HepG2 (cell line): ENCODE measurements around the gene TUT4. TPM values are rescaled to one million over a fixed set of nuclear protein-coding genes. Genes with fewer than 3 reads are reported as not detected.

Experiments
- CC2D1A ChIP-seq: sonication (generic); formaldehyde crosslinking; IDR thresholded peaks from 2 replicates; pipeline ENCODE4 v1.8.1; 2023; ENCODE audit warnings: mild to moderate bottlenecking, missing genetic modification reagents
- FOXA3 ChIP-seq: IDR thresholded peaks from 2 replicates; pipeline ENCODE4 v1.6.1; 2016; ENCODE audit warnings: missing genetic modification reagents, missing compliant biosample characterization
- KDM2A ChIP-seq: sonication (generic); formaldehyde crosslinking; IDR thresholded peaks from 2 replicates; pipeline ENCODE4 v1.4.0; 2020; ENCODE audit warnings: low read depth, missing genetic modification reagents, borderline replicate concordance
- RNF2 ChIP-seq: fragments of 450-650 bp; conservative IDR thresholded peaks from 2 replicates; pipeline ENCODE4 v1.6.1; 2016; ENCODE audit warnings: low read depth
- SP1 ChIP-seq, 2 experiments: fragments of 450-650 bp in 1 of 2; sonication (generic) in 1 of 2; formaldehyde crosslinking in 1 of 2; IDR thresholded peaks; 2 replicates each; pipeline versions ENCODE4 v1.4.0 to v1.6.1; 2016 to 2020; ENCODE audit warnings: missing genetic modification reagents in 1 of 2
- STAT5B ChIP-seq: sonication (generic); formaldehyde crosslinking; IDR thresholded peaks from 2 replicates; pipeline ENCODE4 v1.4.0; 2020; ENCODE audit warnings: missing genetic modification reagents
- WIZ ChIP-seq: sonication (generic); formaldehyde crosslinking; IDR thresholded peaks from 2 replicates; pipeline ENCODE4 v1.5.1; 2020; ENCODE audit warnings: mild to moderate bottlenecking, missing genetic modification reagents
- ZBTB37 ChIP-seq: sonication (generic); formaldehyde crosslinking; IDR thresholded peaks from 2 replicates; pipeline ENCODE4 v1.4.0; 2020; ENCODE audit warnings: mild to moderate bottlenecking, missing genetic modification reagents
- ZNF430 ChIP-seq: sonication (generic); formaldehyde crosslinking; IDR thresholded peaks from 2 replicates; pipeline ENCODE4 v1.9.0; 2021; ENCODE audit warnings: mild to moderate bottlenecking, missing genetic modification reagents
- ZNF879 ChIP-seq: sonication (generic); formaldehyde crosslinking; IDR thresholded peaks from 2 replicates; pipeline ENCODE4 v1.8.1; 2023; ENCODE audit warnings: missing genetic modification reagents
- polyA plus RNA-seq, 8 experiments: library from polyadenylated mRNA; depleted of rRNA in 3 of 8; stranded (reverse) in 7 of 8; unstranded in 1 of 8; fragments of >200 nt; fragmentation: Illumina TruSeq in 4 of 8; extraction: Trizol in 4 of 8; gene quantifications; 2 replicates each; pipeline versions ENCODE4 v1.2.1 to v1.2.3, GENCODE V29; 2011 to 2016; ENCODE audit warnings: low read depth in 4 of 8, missing spikeins in 1 of 8, mixed read lengths in 1 of 8; ENCODE audit not compliant: insufficient read depth in 1 of 8
- total RNA-seq, 5 experiments: library from RNA; depleted of rRNA; stranded (reverse); fragments of >200 nt; fragmentation: Illumina TruSeq; extraction: Trizol; gene quantifications; 2 replicates each; pipeline ENCODE4 v1.2.3, GENCODE V29; 2016; ENCODE audit warnings: low read depth in 1 of 5
- TF ChIP-seq, protein P1 (sequence below): sonication (generic); formaldehyde crosslinking; IDR thresholded peaks from 2 replicates; pipeline ENCODE4 v1.4.0; 2020; ENCODE audit warnings: mild to moderate bottlenecking, missing genetic modification reagents, borderline replicate concordance
- TF ChIP-seq, protein P2 (sequence below): sonication (generic); formaldehyde crosslinking; IDR thresholded peaks from 2 replicates; pipeline ENCODE4 v1.4.0; 2020; ENCODE audit warnings: mild to moderate bottlenecking, missing genetic modification reagents
- TF ChIP-seq, protein P3 (sequence below): sonication (generic); formaldehyde crosslinking; IDR thresholded peaks from 2 replicates; pipeline ENCODE4 v1.8.0; 2022; ENCODE audit warnings: low read depth, missing genetic modification reagents
- TF ChIP-seq, protein P4 (sequence below): sonication (generic); formaldehyde crosslinking; IDR thresholded peaks from 2 replicates; pipeline ENCODE4 v1.4.0; 2020; ENCODE audit warnings: missing genetic modification reagents

Gene TUT4
- total and polyA plus RNA-seq, 2 of the 13 experiments (the other 11 are each of a cell fraction or from before 2014, with no cell fraction given): 44.7 to 53.5 TPM

GRCh38 chr1:52506349-52506748, 46.5 kb downstream of the TUT4 start (continued):
- TF ChIP-seq, protein P1, sequence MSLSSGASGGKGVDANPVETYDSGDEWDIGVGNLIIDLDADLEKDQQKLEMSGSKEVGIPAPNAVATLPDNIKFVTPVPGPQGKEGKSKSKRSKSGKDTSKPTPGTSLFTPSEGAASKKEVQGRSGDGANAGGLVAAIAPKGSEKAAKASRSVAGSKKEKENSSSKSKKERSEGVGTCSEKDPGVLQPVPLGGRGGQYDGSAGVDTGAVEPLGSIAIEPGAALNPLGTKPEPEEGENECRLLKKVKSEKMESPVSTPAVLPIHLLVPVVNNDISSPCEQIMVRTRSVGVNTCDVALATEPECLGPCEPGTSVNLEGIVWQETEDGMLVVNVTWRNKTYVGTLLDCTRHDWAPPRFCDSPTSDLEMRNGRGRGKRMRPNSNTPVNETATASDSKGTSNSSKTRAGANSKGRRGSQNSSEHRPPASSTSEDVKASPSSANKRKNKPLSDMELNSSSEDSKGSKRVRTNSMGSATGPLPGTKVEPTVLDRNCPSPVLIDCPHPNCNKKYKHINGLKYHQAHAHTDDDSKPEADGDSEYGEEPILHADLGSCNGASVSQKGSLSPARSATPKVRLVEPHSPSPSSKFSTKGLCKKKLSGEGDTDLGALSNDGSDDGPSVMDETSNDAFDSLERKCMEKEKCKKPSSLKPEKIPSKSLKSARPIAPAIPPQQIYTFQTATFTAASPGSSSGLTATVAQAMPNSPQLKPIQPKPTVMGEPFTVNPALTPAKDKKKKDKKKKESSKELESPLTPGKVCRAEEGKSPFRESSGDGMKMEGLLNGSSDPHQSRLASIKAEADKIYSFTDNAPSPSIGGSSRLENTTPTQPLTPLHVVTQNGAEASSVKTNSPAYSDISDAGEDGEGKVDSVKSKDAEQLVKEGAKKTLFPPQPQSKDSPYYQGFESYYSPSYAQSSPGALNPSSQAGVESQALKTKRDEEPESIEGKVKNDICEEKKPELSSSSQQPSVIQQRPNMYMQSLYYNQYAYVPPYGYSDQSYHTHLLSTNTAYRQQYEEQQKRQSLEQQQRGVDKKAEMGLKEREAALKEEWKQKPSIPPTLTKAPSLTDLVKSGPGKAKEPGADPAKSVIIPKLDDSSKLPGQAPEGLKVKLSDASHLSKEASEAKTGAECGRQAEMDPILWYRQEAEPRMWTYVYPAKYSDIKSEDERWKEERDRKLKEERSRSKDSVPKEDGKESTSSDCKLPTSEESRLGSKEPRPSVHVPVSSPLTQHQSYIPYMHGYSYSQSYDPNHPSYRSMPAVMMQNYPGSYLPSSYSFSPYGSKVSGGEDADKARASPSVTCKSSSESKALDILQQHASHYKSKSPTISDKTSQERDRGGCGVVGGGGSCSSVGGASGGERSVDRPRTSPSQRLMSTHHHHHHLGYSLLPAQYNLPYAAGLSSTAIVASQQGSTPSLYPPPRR (CRISPR knock-in tag): no peak
- TF ChIP-seq ZNF879 (CRISPR knock-in tag) (no peak), ZBTB37 (no peak), ZNF430 (CRISPR knock-in tag) (no peak), STAT5B (no peak), SP1 (IDR thresholded peaks at IDR 0.05) (no peak), SP1 (CRISPR knock-in tag; IDR thresholded peaks at IDR 0.05) (no peak), CC2D1A (CRISPR knock-in tag) (no peak), KDM2A (CRISPR knock-in tag) (no peak), RNF2 (no peak), WIZ (no peak), FOXA3 (CRISPR knock-in tag) (no peak)
- TF ChIP-seq, protein P2, sequence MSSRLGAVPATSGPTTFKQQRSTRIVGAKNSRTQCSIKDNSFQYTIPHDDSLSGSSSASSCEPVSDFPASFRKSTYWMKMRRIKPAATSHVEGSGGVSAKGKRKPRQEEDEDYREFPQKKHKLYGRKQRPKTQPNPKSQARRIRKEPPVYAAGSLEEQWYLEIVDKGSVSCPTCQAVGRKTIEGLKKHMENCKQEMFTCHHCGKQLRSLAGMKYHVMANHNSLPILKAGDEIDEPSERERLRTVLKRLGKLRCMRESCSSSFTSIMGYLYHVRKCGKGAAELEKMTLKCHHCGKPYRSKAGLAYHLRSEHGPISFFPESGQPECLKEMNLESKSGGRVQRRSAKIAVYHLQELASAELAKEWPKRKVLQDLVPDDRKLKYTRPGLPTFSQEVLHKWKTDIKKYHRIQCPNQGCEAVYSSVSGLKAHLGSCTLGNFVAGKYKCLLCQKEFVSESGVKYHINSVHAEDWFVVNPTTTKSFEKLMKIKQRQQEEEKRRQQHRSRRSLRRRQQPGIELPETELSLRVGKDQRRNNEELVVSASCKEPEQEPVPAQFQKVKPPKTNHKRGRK (CRISPR knock-in tag): no peak
- TF ChIP-seq, protein P3, sequence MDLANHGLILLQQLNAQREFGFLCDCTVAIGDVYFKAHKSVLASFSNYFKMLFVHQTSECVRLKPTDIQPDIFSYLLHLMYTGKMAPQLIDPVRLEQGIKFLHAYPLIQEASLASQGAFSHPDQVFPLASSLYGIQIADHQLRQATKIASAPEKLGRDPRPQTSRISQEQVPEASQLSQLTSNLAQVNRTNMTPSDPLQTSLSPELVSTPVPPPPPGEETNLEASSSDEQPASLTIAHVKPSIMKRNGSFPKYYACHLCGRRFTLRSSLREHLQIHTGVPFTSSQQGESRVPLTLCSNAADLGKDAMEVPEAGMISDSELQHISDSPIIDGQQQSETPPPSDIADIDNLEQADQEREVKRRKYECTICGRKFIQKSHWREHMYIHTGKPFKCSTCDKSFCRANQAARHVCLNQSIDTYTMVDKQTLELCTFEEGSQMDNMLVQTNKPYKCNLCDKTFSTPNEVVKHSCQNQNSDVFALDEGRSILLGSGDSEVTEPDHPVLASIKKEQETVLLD (CRISPR knock-in tag): no peak
- TF ChIP-seq, protein P4, sequence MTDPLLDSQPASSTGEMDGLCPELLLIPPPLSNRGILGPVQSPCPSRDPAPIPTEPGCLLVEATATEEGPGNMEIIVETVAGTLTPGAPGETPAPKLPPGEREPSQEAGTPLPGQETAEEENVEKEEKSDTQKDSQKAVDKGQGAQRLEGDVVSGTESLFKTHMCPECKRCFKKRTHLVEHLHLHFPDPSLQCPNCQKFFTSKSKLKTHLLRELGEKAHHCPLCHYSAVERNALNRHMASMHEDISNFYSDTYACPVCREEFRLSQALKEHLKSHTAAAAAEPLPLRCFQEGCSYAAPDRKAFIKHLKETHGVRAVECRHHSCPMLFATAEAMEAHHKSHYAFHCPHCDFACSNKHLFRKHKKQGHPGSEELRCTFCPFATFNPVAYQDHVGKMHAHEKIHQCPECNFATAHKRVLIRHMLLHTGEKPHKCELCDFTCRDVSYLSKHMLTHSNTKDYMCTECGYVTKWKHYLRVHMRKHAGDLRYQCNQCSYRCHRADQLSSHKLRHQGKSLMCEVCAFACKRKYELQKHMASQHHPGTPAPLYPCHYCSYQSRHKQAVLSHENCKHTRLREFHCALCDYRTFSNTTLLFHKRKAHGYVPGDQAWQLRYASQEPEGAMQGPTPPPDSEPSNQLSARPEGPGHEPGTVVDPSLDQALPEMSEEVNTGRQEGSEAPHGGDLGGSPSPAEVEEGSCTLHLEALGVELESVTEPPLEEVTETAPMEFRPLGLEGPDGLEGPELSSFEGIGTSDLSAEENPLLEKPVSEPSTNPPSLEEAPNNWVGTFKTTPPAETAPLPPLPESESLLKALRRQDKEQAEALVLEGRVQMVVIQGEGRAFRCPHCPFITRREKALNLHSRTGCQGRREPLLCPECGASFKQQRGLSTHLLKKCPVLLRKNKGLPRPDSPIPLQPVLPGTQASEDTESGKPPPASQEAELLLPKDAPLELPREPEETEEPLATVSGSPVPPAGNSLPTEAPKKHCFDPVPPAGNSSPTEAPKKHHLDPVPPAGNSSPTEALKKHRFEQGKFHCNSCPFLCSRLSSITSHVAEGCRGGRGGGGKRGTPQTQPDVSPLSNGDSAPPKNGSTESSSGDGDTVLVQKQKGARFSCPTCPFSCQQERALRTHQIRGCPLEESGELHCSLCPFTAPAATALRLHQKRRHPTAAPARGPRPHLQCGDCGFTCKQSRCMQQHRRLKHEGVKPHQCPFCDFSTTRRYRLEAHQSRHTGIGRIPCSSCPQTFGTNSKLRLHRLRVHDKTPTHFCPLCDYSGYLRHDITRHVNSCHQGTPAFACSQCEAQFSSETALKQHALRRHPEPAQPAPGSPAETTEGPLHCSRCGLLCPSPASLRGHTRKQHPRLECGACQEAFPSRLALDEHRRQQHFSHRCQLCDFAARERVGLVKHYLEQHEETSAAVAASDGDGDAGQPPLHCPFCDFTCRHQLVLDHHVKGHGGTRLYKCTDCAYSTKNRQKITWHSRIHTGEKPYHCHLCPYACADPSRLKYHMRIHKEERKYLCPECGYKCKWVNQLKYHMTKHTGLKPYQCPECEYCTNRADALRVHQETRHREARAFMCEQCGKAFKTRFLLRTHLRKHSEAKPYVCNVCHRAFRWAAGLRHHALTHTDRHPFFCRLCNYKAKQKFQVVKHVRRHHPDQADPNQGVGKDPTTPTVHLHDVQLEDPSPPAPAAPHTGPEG (CRISPR knock-in tag): no peak
